ENCODE data around the gene BCL7B. TPM values are rescaled to one million over a fixed set of nuclear protein-coding genes. Genes with fewer than 3 reads are reported as not detected.
A peak's percentile ranks its signal among the peaks of the same experiment; 100 is the strongest.

Gene BCL7B
- total and polyA plus RNA-seq, 2 of the 13 experiments (the other 11 are each of a cell fraction or from before 2014, with no cell fraction given) = 24.3 to 38.2 TPM

DNA sequence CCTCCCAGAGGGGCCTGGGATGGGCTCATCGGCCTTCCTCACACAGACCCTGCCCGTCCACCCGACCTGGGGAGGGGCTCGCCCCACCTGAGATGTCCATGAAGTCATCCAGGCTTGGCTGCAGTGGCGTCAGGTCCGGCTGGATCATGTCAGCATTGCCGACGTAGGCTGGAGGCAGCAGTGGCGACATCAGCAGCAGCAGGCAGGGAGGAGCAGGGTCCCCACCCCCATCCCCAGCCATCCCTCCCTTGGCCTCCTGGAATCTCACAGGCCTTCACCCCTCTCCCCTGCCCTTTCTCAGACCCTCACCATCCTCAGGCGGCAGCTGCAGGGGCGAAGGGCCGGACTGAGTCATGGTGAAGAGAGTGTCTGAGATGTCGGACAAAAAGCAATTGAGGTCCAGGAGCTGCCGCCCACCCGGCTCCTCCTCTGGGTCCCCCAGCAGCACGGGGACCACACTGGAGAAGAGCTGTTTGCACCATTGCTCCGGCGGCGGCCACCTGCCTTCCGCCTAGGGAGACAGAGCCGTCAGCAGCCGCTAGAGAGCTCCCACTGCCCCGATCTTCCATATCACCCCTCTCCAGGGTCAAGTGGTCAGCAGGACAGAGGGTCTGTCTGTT lies 48.2 kb upstream of the BCL7B start (continued):
- TF ChIP-seq PRDM15 (CRISPR knock-in tag; IDR thresholded peaks at IDR 0.05) (no peak), CEBPG (CRISPR knock-in tag; IDR thresholded peaks at IDR 0.05) (no peak), PAWR (CRISPR knock-in tag; IDR thresholded peaks at IDR 0.05; ENCODE audit: borderline replicate concordance) (no peak), ZNF878 (CRISPR knock-in tag; IDR thresholded peaks at IDR 0.05) (no peak), ZNF484 (CRISPR knock-in tag; IDR thresholded peaks at IDR 0.05; ENCODE audit: borderline replicate concordance, low read depth) (no peak), ZNF362 (CRISPR knock-in tag; IDR thresholded peaks at IDR 0.05; ENCODE audit: borderline replicate concordance) (no peak), ZNF614 (CRISPR knock-in tag; IDR thresholded peaks at IDR 0.05; ENCODE audit: borderline replicate concordance) (no peak), POLR2AphosphoS5 (IDR thresholded peaks at IDR 0.05; ENCODE audit: low read depth, low read length) (peak; percentile 54), HNRNPK (IDR thresholded peaks at IDR 0.05; ENCODE audit: low read depth, low read length, poor library complexity, severe bottlenecking) (peak; percentile 13), ZNF101 (CRISPR knock-in tag; IDR thresholded peaks at IDR 0.05; ENCODE audit: borderline replicate concordance, low read depth) (no peak), ZNF383 (CRISPR knock-in tag; IDR thresholded peaks at IDR 0.05; ENCODE audit: borderline replicate concordance) (no peak), ZBTB44 (CRISPR knock-in tag; IDR thresholded peaks at IDR 0.05) (no peak), HOXA7 (CRISPR knock-in tag; IDR thresholded peaks at IDR 0.05) (no peak), CBX5 (CRISPR knock-in tag; IDR thresholded peaks at IDR 0.05; ENCODE audit: borderline replicate concordance) (no peak), YEATS2 (CRISPR knock-in tag; IDR thresholded peaks at IDR 0.05; ENCODE audit: borderline replicate concordance) (no peak)
- TF ChIP-seq, protein P1, sequence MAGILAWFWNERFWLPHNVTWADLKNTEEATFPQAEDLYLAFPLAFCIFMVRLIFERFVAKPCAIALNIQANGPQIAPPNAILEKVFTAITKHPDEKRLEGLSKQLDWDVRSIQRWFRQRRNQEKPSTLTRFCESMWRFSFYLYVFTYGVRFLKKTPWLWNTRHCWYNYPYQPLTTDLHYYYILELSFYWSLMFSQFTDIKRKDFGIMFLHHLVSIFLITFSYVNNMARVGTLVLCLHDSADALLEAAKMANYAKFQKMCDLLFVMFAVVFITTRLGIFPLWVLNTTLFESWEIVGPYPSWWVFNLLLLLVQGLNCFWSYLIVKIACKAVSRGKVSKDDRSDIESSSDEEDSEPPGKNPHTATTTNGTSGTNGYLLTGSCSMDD (CRISPR knock-in tag; IDR thresholded peaks at IDR 0.05) = no peak
- TF ChIP-seq, protein P2, sequence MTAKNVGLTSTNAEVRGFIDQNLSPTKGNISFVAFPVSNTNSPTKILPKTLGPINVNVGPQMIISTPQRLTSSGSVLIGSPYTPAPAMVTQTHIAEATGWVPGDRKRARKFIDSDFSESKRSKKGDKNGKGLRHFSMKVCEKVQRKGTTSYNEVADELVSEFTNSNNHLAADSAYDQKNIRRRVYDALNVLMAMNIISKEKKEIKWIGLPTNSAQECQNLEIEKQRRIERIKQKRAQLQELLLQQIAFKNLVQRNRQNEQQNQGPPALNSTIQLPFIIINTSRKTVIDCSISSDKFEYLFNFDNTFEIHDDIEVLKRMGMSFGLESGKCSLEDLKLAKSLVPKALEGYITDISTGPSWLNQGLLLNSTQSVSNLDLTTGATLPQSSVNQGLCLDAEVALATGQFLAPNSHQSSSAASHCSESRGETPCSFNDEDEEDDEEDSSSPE (CRISPR knock-in tag; IDR thresholded peaks at IDR 0.05) = no peak
- TF ChIP-seq, protein P3, sequence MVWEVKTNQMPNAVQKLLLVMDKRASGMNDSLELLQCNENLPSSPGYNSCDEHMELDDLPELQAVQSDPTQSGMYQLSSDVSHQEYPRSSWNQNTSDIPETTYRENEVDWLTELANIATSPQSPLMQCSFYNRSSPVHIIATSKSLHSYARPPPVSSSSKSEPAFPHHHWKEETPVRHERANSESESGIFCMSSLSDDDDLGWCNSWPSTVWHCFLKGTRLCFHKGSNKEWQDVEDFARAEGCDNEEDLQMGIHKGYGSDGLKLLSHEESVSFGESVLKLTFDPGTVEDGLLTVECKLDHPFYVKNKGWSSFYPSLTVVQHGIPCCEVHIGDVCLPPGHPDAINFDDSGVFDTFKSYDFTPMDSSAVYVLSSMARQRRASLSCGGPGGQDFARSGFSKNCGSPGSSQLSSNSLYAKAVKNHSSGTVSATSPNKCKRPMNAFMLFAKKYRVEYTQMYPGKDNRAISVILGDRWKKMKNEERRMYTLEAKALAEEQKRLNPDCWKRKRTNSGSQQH (CRISPR knock-in tag; IDR thresholded peaks at IDR 0.05; ENCODE audit: low read depth) = no peak
